ENCODE measurements around the gene LARGE1.

Gene LARGE1

GRCh38 chr22:33331017-33331416 is 589.3 kb downstream of the LARGE1 start:
- TF ChIP-seq FOXP2 (optimal IDR thresholded peaks at IDR 0.05; ENCODE audit: borderline replicate concordance, extremely low read depth, extremely low read length, insufficient read depth): no peak
- TF ChIP-seq REST (IDR thresholded peaks at IDR 0.05; ENCODE audit: insufficient read depth in 1 of 2, low read depth in 2 of 2, low read length in 2 of 2): no peak
- TF ChIP-seq TAF1 (IDR thresholded peaks at IDR 0.05; ENCODE audit: borderline replicate concordance, insufficient read depth, low read length): no peak
- TF ChIP-seq POLR2AphosphoS5 (IDR thresholded peaks at IDR 0.05; ENCODE audit: low read depth, low read length): no peak
- no peak for TF ChIP-seq SIN3A (IDR thresholded peaks at IDR 0.05; ENCODE audit: borderline replicate concordance, insufficient read depth, low read length)

- TF ChIP-seq SIN3A (IDR thresholded peaks at IDR 0.05; ENCODE audit: borderline replicate concordance, insufficient read depth, low read length) (no peak), TAF1 (IDR thresholded peaks at IDR 0.05; ENCODE audit: borderline replicate concordance, insufficient read depth, low read length) (no peak), POLR2AphosphoS5 (IDR thresholded peaks at IDR 0.05; ENCODE audit: low read depth, low read length) (no peak), FOXP2 (optimal IDR thresholded peaks at IDR 0.05; ENCODE audit: borderline replicate concordance, extremely low read depth, extremely low read length, insufficient read depth) (no peak), REST (IDR thresholded peaks at IDR 0.05; ENCODE audit: insufficient read depth in 1 of 2, low read depth in 2 of 2, low read length in 2 of 2) (no peak)
Measured at GRCh38 chr22:33330534-33330933, 589.7 kb downstream of the LARGE1 start.

GRCh38 chr22:33329398-33329797 is 590.9 kb downstream of the LARGE1 start:
- TF ChIP-seq REST (IDR thresholded peaks at IDR 0.05; ENCODE audit: insufficient read depth in 1 of 2, low read depth in 2 of 2, low read length in 2 of 2) (no peak), SIN3A (IDR thresholded peaks at IDR 0.05; ENCODE audit: borderline replicate concordance, insufficient read depth, low read length) (no peak), POLR2AphosphoS5 (IDR thresholded peaks at IDR 0.05; ENCODE audit: low read depth, low read length) (no peak)

- no peak for TF ChIP-seq FOXP2 (optimal IDR thresholded peaks at IDR 0.05; ENCODE audit: borderline replicate concordance, extremely low read depth, extremely low read length, insufficient read depth)
- TF ChIP-seq SIN3A (IDR thresholded peaks at IDR 0.05; ENCODE audit: borderline replicate concordance, insufficient read depth, low read length): no peak
- TF ChIP-seq REST (IDR thresholded peaks at IDR 0.05; ENCODE audit: insufficient read depth in 1 of 2, low read depth in 2 of 2, low read length in 2 of 2): no peak
- TF ChIP-seq POLR2AphosphoS5 (IDR thresholded peaks at IDR 0.05; ENCODE audit: low read depth, low read length): no peak
- no peak for TF ChIP-seq TAF1 (IDR thresholded peaks at IDR 0.05; ENCODE audit: borderline replicate concordance, insufficient read depth, low read length)
Measured at GRCh38 chr22:33328789-33329296, 591.4 kb downstream of the LARGE1 start.

- no peak for TF ChIP-seq FOXP2 (optimal IDR thresholded peaks at IDR 0.05; ENCODE audit: borderline replicate concordance, extremely low read depth, extremely low read length, insufficient read depth)
Measured at GRCh38 chr22:33327348-33327860, 592.9 kb downstream of the LARGE1 start.
